ENCODE results near the gene GADL1. TPM values are rescaled to one million over a fixed set of nuclear protein-coding genes. Genes with fewer than 3 reads are reported as not detected.

Gene GADL1
- total RNA-seq, 3 donors from 2014 or later: not detected

DNA sequence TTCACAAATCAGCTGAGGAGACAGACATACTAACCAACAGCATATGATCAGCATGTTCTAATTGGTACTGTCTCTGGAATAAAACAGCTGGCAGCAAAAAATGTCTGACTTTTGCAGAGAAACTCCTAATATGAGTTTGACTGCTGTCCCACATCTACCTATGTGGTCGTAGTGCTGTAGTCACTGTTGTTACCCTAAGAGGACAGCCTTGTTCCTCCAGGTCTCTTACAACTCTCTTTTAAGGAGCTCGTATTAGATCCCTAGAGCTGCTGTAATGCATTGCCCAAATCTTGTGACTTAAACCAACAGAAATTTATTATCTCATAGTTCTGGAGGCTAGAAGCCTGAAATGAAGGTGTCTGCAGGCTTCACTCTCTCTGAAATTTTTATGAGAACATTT, 195.9 kb downstream of the GADL1 start:
- H3K4me1 ChIP-seq (ENCODE audit: low read depth): no peaks in the 10 kb centered on the region
- ATAC-seq: no peak
- no peak overlapping the region for H3K4me3 ChIP-seq
- peaks cover 8% of the 10 kb centered on the region for H3K9me3 ChIP-seq
- DNase-seq: no peak
- TF ChIP-seq, protein P1, sequence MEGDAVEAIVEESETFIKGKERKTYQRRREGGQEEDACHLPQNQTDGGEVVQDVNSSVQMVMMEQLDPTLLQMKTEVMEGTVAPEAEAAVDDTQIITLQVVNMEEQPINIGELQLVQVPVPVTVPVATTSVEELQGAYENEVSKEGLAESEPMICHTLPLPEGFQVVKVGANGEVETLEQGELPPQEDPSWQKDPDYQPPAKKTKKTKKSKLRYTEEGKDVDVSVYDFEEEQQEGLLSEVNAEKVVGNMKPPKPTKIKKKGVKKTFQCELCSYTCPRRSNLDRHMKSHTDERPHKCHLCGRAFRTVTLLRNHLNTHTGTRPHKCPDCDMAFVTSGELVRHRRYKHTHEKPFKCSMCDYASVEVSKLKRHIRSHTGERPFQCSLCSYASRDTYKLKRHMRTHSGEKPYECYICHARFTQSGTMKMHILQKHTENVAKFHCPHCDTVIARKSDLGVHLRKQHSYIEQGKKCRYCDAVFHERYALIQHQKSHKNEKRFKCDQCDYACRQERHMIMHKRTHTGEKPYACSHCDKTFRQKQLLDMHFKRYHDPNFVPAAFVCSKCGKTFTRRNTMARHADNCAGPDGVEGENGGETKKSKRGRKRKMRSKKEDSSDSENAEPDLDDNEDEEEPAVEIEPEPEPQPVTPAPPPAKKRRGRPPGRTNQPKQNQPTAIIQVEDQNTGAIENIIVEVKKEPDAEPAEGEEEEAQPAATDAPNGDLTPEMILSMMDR (IDR thresholded peaks at IDR 0.05): no peak
- no peaks in the 10 kb centered on the region for H3K36me3 ChIP-seq (ENCODE audit: low read depth)
- intact Hi-C loops (cut with DNase I, micrococcal nuclease): loop anchor here (10.0 kb wide), 3 partner anchors 184 to 654 kb away; no protein-coding TSS in a partner anchor

GRCh38 chr3:30696896-30697295, 197.6 kb downstream of the GADL1 start:
- intact Hi-C loops (cut with DNase I, micrococcal nuclease): loop anchor here (10.0 kb wide), 3 partner anchors 182 to 652 kb away; no protein-coding TSS in a partner anchor
- TF ChIP-seq, protein P1 (IDR thresholded peaks at IDR 0.05): no peak
- Histone ChIP-seq H3K4me1 (ENCODE audit: low read depth) (no peaks in the 10 kb centered on the region), H3K36me3 (ENCODE audit: low read depth) (no peaks in the 10 kb centered on the region), H3K4me3 (no peak overlapping the region), H3K9me3 (no peaks in the 10 kb centered on the region)
- DNase-seq (no peak), ATAC-seq (no peak)

DNA sequence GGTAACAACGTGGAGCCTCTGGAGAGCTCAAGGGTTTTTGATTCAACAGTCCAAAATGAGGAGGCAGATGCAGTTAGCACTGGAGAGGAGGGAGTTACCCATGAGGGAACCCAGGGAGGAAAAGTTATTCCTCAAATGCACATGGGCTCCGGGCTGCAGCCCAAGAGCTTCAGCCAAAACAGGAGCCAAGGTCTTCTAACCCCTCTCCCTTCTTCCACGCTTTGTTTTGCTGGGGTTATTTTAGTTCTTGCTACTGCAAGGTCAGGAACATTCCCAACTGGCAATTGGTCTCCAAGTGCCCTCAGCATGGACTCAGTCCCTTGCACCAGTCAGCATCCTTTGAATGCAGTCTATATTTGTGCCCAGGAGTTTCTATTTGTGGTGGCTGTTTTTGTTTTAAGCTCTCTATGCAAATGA, 198.1 kb downstream of the GADL1 start:
- H3K36me3 ChIP-seq (ENCODE audit: low read depth): no peaks in the 10 kb centered on the region
- no peaks in the 10 kb centered on the region for H3K4me1 ChIP-seq (ENCODE audit: low read depth)
- TF ChIP-seq, protein P1 (IDR thresholded peaks at IDR 0.05): no peak
- no peak overlapping the region for H3K4me3 ChIP-seq
- ATAC-seq (no peak), DNase-seq (no peak)
- H3K9me3 ChIP-seq: no peaks in the 10 kb centered on the region
- intact Hi-C loops (cut with DNase I, micrococcal nuclease): loop anchor here (10.0 kb wide), 3 partner anchors 182 to 652 kb away; no protein-coding TSS in a partner anchor

DNA sequence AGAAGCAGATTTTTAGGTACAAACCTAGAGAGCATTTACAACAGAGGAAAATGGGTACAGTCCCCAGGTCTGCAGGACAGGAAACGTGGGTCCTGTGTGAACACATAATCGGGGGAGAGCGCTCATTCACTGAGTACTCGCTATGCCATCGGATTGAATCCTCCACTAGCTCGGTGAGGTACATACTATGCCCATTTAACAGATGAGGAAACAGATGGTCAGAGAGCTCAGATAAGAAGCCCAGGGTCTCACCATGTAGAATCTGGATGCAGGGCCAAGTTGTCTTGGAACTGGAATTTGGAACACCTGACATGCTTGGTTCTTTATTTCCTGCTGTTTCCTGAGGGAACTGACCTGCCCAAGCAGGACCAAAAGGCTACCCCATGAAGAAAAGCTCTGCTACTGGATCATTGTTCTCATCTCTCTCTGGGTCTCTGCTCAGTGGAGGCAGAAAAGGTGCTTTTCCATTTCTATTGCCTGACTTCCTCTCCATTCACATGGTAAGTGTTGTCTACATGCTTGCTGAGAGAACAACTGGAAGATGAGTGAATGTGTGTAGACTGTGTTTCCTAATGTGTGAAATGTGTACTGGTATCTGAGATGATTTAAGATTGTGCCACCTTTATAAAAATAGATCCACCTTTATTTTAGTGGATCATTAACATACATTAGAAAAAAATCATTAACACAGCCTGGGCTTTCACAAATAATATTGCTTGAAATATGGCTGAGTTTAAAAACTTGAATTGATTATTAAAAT, 199.0 kb downstream of the GADL1 start:
- ATAC-seq: no peak
- TF ChIP-seq, protein P1 (IDR thresholded peaks at IDR 0.05): no peak
- Histone ChIP-seq H3K4me3 (no peak overlapping the region), H3K4me1 (ENCODE audit: low read depth) (no peaks in the 10 kb centered on the region), H3K36me3 (ENCODE audit: low read depth) (no peaks in the 10 kb centered on the region), H3K9me3 (no peaks in the 10 kb centered on the region)
- intact Hi-C loops (cut with DNase I, micrococcal nuclease): loop anchor here (10.0 kb wide), 3 partner anchors 181 to 651 kb away; no protein-coding TSS in a partner anchor
- no peak for DNase-seq

GRCh38 chr3:30694668-30695067, 199.8 kb downstream of the GADL1 start:
- Histone ChIP-seq H3K4me1 (ENCODE audit: low read depth) (peaks cover 4% of the 10 kb centered on the region), H3K36me3 (ENCODE audit: low read depth) (no peaks in the 10 kb centered on the region), H3K4me3 (no peak overlapping the region), H3K9me3 (no peaks in the 10 kb centered on the region)
- DNase-seq (no peak), ATAC-seq (no peak)
- intact Hi-C loops (cut with DNase I, micrococcal nuclease): loop anchor here (10.0 kb wide), 3 partner anchors 180 to 650 kb away; no protein-coding TSS in a partner anchor
- TF ChIP-seq, protein P1 (IDR thresholded peaks at IDR 0.05): no peak

Measured in mucosa of descending colon (tissue), 3 donors.